H1 (cell line): ENCODE results near the gene RXRA. TPM values are rescaled to one million over a fixed set of nuclear protein-coding genes. Genes with fewer than 3 reads are reported as not detected.

Experiments used
- CTCF ChIA-PET: fragments of 300-600 bp; sonication (Branson Sonifier 250); formaldehyde crosslinking; loops from one replicate; lab custom pipeline; 2021; ENCODE audit not compliant: partially characterized antibody; lab: Charles Lee
- POLR2A ChIA-PET: fragments of 300-600 bp; sonication (Branson Sonifier 250); formaldehyde crosslinking; loops from one replicate; lab custom pipeline; 2021; ENCODE audit warnings: inconsistent platforms; ENCODE audit not compliant: partially characterized antibody; lab: Charles Lee
- DNase-seq, 2 experiments: peaks; one replicate each; pipeline versions ENCODE4 v3.0.0 to v3.0.0-alpha.2; 2010 to 2022; ENCODE audit warnings: low spot score in 2 of 2, low read depth in 1 of 2, mixed read lengths in 1 of 2
- FAIRE-seq: peaks from 2 replicates; lab custom pipeline; 2011; peaks lifted over from hg19 to GRCh38; lab: Jason Lieb, UNC
- H2AFZ ChIP-seq: 2 replicates; pipeline ENCODE4 v1.8.1; 2012; ENCODE audit warnings: low read length, inconsistent platforms
- H2AK5ac ChIP-seq: 2 replicates; pipeline ENCODE4 v1.6.1; 2013; ENCODE audit warnings: low read depth, low read length
- H2BK120ac ChIP-seq: replicated peaks from 2 replicates; pipeline ENCODE3; 2013; ENCODE audit warnings: low read depth, low read length, inconsistent platforms
- H2BK12ac ChIP-seq: 2 replicates; pipeline ENCODE4 v1.6.1; 2013; ENCODE audit warnings: low read depth, low read length
- H2BK15ac ChIP-seq: 2 replicates; pipeline ENCODE4 v1.6.1; 2013; ENCODE audit warnings: low read length
- H2BK20ac ChIP-seq: 2 replicates; pipeline ENCODE4 v1.6.1; 2013; ENCODE audit warnings: low read length
- H2BK5ac ChIP-seq: 2 replicates; pipeline ENCODE4 v1.6.1; 2013; ENCODE audit warnings: low read depth, low read length
- H3K14ac ChIP-seq: 2 replicates; pipeline ENCODE4 v1.6.1; 2013; ENCODE audit warnings: inconsistent platforms; ENCODE audit not compliant: insufficient read length
- H3K18ac ChIP-seq: 2 replicates; pipeline ENCODE4 v1.6.1; 2013; ENCODE audit warnings: low read length; ENCODE audit errors: extremely low read depth
- H3K23ac ChIP-seq: 2 replicates; pipeline ENCODE4 v1.6.1; 2013; ENCODE audit warnings: inconsistent platforms; ENCODE audit not compliant: insufficient read length
- H3K23me2 ChIP-seq: 2 replicates; pipeline ENCODE4 v1.6.1; 2013; ENCODE audit warnings: low read depth, low read length
- H3K27ac ChIP-seq: 2 replicates; pipeline ENCODE4 v1.6.1; 2011; ENCODE audit warnings: low read depth, low read length, inconsistent platforms
- H3K27me3 ChIP-seq, 4 experiments: replicated peaks in 1 of 4; 1 replicate in 1 of 4; 2 replicates in 3 of 4; pipeline versions ENCODE4 v1.6.1 to v1.8.1; 2011 to 2013; ENCODE audit warnings: low read length in 3 of 4, mild to moderate bottlenecking in 3 of 4, inconsistent platforms in 2 of 4, mixed read lengths in 2 of 4, moderate library complexity in 1 of 4; ENCODE audit not compliant: control insufficient read depth in 3 of 4, insufficient read depth in 3 of 4; ENCODE audit errors: extremely low read depth in 1 of 4
- H3K36me3 ChIP-seq, 4 experiments: 2 replicates each; pipeline versions ENCODE4 v1.6.1 to v1.8.1; 2011 to 2013; ENCODE audit warnings: mild to moderate bottlenecking in 4 of 4, low read length in 3 of 4, moderate library complexity in 2 of 4, control low read depth in 1 of 4, inconsistent platforms in 1 of 4; ENCODE audit not compliant: insufficient read depth in 4 of 4, control insufficient read depth in 2 of 4
- H3K4ac ChIP-seq: replicated peaks from 2 replicates; pipeline ENCODE3; 2013; ENCODE audit warnings: low read length, low read depth, mixed read lengths, inconsistent platforms; ENCODE audit not compliant: insufficient read length
- H3K4me1 ChIP-seq, 4 experiments: replicated peaks in 1 of 4; 1 replicate in 1 of 4; 2 replicates in 3 of 4; pipeline versions ENCODE4 v1.6.1 to v1.8.1; 2011 to 2013; ENCODE audit warnings: low read length in 3 of 4, inconsistent platforms in 2 of 4, mixed read lengths in 1 of 4; ENCODE audit not compliant: insufficient read depth in 4 of 4, control insufficient read depth in 3 of 4
- H3K4me2 ChIP-seq, 2 experiments: 2 replicates each; pipeline versions ENCODE4 v1.6.1 to v1.8.1; 2011 to 2013; ENCODE audit warnings: low read depth in 2 of 2, low read length in 2 of 2, control low read depth in 1 of 2, inconsistent platforms in 1 of 2, mild to moderate bottlenecking in 1 of 2; ENCODE audit not compliant: insufficient read depth in 1 of 2
- H3K4me3 ChIP-seq, 4 experiments: fragments of 200-600, 300-600 bp in 1 of 4; sonication (generic), shearing (Covaris generic), sonication (Bioruptor Twin) in 1 of 4; 2 replicates each; pipeline versions ENCODE4 v1.5.1 to v1.8.1; 2011 to 2016; ENCODE audit warnings: low read length in 4 of 4, low read depth in 3 of 4, control low read depth in 2 of 4, inconsistent platforms in 2 of 4, mild to moderate bottlenecking in 2 of 4, mixed read lengths in 1 of 4, moderate library complexity in 1 of 4; ENCODE audit not compliant: insufficient read depth in 2 of 4; ENCODE audit errors: extremely low read depth in 1 of 4
- H3K56ac ChIP-seq: replicated peaks from 2 replicates; pipeline ENCODE3; 2013; ENCODE audit warnings: low read depth, mild to moderate bottlenecking, mixed read lengths, low read length, inconsistent platforms; ENCODE audit not compliant: insufficient read length
- H3K79me1 ChIP-seq: 2 replicates; pipeline ENCODE4 v1.6.1; 2013; ENCODE audit warnings: low read depth, low read length, control low read depth
- H3K79me2 ChIP-seq, 2 experiments: 2 replicates each; pipeline versions ENCODE4 v1.6.1 to v1.8.1; 2012 to 2013; ENCODE audit warnings: low read length in 2 of 2, mild to moderate bottlenecking in 2 of 2, inconsistent platforms in 1 of 2; ENCODE audit not compliant: insufficient read depth in 2 of 2, control insufficient read depth in 1 of 2
- H3K9ac ChIP-seq, 4 experiments: replicated peaks in 1 of 4; 1 replicate in 1 of 4; 2 replicates in 3 of 4; pipeline versions ENCODE4 v1.6.1 to v1.8.1; 2011 to 2013; ENCODE audit warnings: low read depth in 3 of 4, low read length in 3 of 4, control low read depth in 2 of 4, mild to moderate bottlenecking in 2 of 4, moderate library complexity in 2 of 4, inconsistent platforms in 1 of 4; ENCODE audit errors: extremely low read depth in 1 of 4
- H3K9me3 ChIP-seq, 2 experiments: 2 replicates each; pipeline versions ENCODE4 v1.6.1 to v1.8.1; 2012 to 2013; ENCODE audit warnings: mild to moderate bottlenecking in 2 of 2, moderate library complexity in 2 of 2, control low read depth in 1 of 2, inconsistent platforms in 1 of 2, low read depth in 1 of 2, low read length in 1 of 2, mixed read lengths in 1 of 2; ENCODE audit not compliant: insufficient read depth in 2 of 2
- H4K20me1 ChIP-seq, 2 experiments: replicated peaks in 1 of 2; 2 replicates each; pipeline versions ENCODE3 to v1.8.1; 2011 to 2013; ENCODE audit warnings: inconsistent platforms in 2 of 2, low read length in 2 of 2, mild to moderate bottlenecking in 1 of 2; ENCODE audit not compliant: insufficient read depth in 2 of 2, control insufficient read depth in 1 of 2
- H4K5ac ChIP-seq: 2 replicates; pipeline ENCODE4 v1.6.1; 2013; ENCODE audit warnings: low read length, low read depth, mixed read lengths, inconsistent platforms; ENCODE audit not compliant: insufficient read length
- H4K8ac ChIP-seq: 2 replicates; pipeline ENCODE4 v1.8.0; 2013; ENCODE audit warnings: mild to moderate bottlenecking, moderate library complexity, low read length, inconsistent platforms; ENCODE audit not compliant: insufficient read depth; ENCODE audit errors: extremely low read depth
- H4K91ac ChIP-seq: replicated peaks from 2 replicates; pipeline ENCODE3; 2013; ENCODE audit warnings: low read length, mixed read lengths, inconsistent platforms; ENCODE audit not compliant: insufficient read length
- POLR2AphosphoS5 ChIP-seq: IDR thresholded peaks from 2 replicates; pipeline ENCODE4 v1.6.1; 2011; ENCODE audit warnings: low read depth, low read length
- POU5F1 ChIP-seq: IDR thresholded peaks from 2 replicates; pipeline ENCODE4 v1.6.1; 2011; ENCODE audit warnings: low read depth, mild to moderate bottlenecking, low read length, moderate library complexity
- WGBS, 2 experiments: shearing (Covaris generic) in 1 of 2; methylation state at CpG; one replicate each; pipeline versions ENCODE4 v1.1.6 to v1.1.7; 2013 to 2015; ENCODE audit warnings: low lambda C conversion rate in 2 of 2, mixed read lengths in 2 of 2, inconsistent platforms in 1 of 2, low coverage in 1 of 2, missing lambda C conversion rate in 1 of 2; ENCODE audit not compliant: insufficient replicate concordance in 2 of 2, insufficient coverage in 1 of 2, insufficient read length in 1 of 2; ENCODE audit errors: extremely low coverage in 1 of 2, missing lambda C conversion rate in 1 of 2; 5-methylcytosine and 5-hydroxymethylcytosine counted together
- polyA plus RNA-seq, 7 experiments: library from polyadenylated mRNA; depleted of rRNA in 3 of 7; stranded (reverse) in 5 of 7; unstranded in 2 of 7; fragments of >200 nt in 5 of 7; fragments of 200-250 nt in 2 of 7; gene quantifications; 1 replicate in 5 of 7; 2 replicates in 1 of 7; 4 replicates in 1 of 7; pipeline versions ENCODE4 v1.2.1 to v1.2.3, GENCODE V29; 2011 to 2013; ENCODE audit warnings: missing spikeins in 2 of 7, mixed read lengths in 2 of 7
- total RNA-seq: library from RNA; stranded (reverse); fragmentation: NEBNext Ultra II Directional; extraction: Animal tissue kit (Norgen Biotek cat#: 25700); gene quantifications from 2 replicates; pipeline ENCODE4 v1.2.1, GENCODE V29; 2021

Gene RXRA
- total and polyA plus RNA-seq, 2 of the 8 experiments (the other 6 are each of a cell fraction or from before 2014, with no cell fraction given) = 9.8 to 29.4 TPM

GRCh38 chr9:134472256-134472655 lies 146.0 kb downstream of the RXRA start:
- CTCF ChIA-PET = interaction anchor here (1.0 to 1.3 kb wide), 2 partner anchors 10 to 14 kb away, joined by 3 to 4 read pairs; no protein-coding TSS in a partner anchor
- Histone ChIP-seq H3K4me1 (no peaks in the 10 kb centered on the region), H4K5ac (no peak overlapping the region), H3K4ac (no peak overlapping the region), H3K56ac (no peak overlapping the region), H3K27ac (no peak overlapping the region), H3K4me3 (no peak overlapping the region), H3K23ac (no peak overlapping the region), H3K79me1 (no peaks in the 10 kb centered on the region), H3K18ac (no peak overlapping the region), H4K8ac (no peak overlapping the region), H3K9ac (no peak overlapping the region), H2AK5ac (no peak overlapping the region), H3K14ac (no peak overlapping the region), H3K23me2 (no peaks in the 10 kb centered on the region), H2BK15ac (no peak overlapping the region), H2BK20ac (no peak overlapping the region), H2BK12ac (no peak overlapping the region), H3K79me2 (no peaks in the 10 kb centered on the region), H3K9me3 (peaks cover 4 to 12% of the 10 kb centered on the region in 2 experiments; a peak in 1 of 4 replicates), H4K20me1 (no peaks in the 10 kb centered on the region), H4K91ac (no peak overlapping the region), H2AFZ (no peak overlapping the region), H2BK120ac (no peak overlapping the region), H3K27me3 (no peaks in the 10 kb centered on the region), H3K4me2 (no peak overlapping the region), H3K36me3 (no peaks in the 10 kb centered on the region), H2BK5ac (no peak overlapping the region)
- TF ChIP-seq POU5F1 = no peak
- no peak for TF ChIP-seq POLR2AphosphoS5
- POLR2A ChIA-PET = interaction anchor here (0.8 kb wide), 1 partner anchor 10 kb away, joined by 3 read pairs; no protein-coding TSS in a partner anchor
- FAIRE-seq (no peak), DNase-seq (no peak)
- WGBS, 2 experiments = 86% methylated on average over 6 of the region's 6 CpGs; no CpG with 5 or more reads in 1 of the 2 experiments
